IPS DF 4.7 (cell line): ENCODE results near the gene ACKR2.

ENCODE experiments used
- DNase-seq: peaks from one replicate; pipeline ENCODE4 v3.0.0-alpha.2; 2013; ENCODE audit warnings: low spot score; ENCODE audit errors: extremely low read depth

Gene ACKR2

DNA sequence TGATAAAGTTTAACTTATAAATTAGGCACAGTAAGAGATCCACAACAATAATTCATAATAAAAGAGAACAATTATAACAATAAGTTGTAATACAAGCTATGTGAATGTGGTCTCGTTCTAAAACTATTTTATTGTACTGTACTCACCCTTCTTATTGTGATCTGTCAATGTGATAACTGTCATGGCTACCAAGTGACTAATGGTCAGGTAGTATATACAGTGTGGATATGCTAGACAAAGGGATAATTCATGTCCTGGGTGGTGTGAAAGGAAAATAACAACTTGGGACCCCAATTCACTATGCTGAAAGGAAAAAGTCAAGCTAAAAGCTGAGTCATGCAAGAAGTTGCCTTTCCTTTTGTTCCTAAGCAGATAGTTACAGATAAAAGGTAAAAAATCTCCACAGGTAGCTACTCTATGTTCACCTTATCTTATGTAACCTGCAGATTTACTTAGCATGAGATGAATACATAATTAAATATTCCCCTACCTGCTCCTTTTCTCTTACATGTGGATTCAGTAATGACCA is 77.1 kb downstream of the ACKR2 start:
- DNase-seq = no peak

DNA sequence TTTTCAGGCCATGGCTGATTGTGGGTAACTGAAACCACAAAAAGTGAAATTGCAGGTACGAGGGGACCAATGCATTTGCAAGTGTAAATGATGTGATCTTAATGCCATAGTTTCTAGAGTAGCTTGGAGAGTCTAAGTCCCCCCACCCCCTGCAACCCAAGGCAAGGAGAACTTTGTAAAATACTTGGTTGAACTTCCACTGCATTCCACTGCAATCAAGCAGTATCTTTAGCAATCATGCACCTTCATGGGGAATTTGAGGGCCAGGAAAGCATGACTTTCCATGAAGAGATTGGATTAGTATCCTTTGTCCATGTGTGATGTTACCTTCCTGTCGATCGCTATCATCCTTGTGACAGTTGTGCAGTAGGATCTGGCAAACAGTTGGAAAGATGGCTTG is 77.8 kb downstream of the ACKR2 start:
- DNase-seq = no peak

DNA sequence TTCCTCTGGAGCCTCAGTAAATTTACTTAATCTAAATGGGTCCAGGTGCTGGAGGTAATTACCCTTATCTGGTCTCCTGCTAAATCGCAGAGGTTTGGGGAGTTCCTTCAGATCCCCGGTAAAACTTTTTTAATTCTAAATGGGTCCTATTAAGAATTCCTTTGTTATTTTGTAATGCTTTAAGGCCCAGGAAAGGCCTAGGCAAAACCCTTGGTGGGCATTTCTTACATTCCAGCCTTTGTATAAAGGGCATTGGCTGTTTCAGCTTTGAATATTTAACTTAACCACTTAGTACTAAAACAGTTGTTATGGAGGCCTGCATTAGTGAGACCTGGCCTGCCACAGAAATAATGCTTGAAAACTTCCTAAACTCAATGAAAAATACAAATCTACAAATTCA is 81.8 kb downstream of the ACKR2 start:
- DNase-seq = peak; percentile 41

DNA sequence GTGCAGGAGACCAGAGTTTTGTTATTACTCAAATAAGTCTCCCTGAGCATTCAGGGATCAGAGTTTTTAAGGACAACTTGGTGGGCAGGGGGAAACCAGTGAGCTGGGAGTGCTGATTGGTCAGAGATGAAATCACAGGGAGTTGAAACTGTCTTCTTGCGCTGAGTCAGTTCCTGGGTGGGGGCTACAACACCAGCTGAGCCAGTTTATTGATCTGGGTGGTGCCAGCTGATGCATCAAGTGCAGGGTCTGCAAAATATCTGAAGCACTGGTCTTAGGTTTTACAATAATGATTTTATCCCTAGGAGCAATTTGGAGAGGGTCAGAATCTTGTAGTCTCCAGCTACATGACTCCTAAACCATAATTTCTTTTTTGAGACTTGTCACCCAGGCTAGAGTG is 82.9 kb downstream of the ACKR2 start:
- no peak for DNase-seq

DNA sequence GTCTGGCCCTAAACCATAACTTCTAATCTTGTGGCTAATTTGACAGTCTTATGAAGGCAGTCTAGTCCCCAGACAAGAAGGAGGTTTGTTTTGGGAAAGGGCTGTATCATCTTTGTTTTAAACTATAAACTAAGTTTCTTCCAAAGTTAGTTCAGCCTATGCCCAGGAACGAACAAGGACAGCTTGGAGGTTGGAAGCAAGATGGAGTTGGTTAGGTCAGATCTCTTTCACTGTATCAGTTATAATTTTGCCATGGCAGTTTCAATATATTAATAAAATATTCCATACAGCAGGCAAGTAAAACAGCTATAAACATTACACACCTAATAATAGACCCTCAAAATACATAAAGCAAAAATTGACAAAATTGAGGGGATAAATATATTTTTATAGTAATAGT is 83.6 kb downstream of the ACKR2 start:
- no peak for DNase-seq

DNA sequence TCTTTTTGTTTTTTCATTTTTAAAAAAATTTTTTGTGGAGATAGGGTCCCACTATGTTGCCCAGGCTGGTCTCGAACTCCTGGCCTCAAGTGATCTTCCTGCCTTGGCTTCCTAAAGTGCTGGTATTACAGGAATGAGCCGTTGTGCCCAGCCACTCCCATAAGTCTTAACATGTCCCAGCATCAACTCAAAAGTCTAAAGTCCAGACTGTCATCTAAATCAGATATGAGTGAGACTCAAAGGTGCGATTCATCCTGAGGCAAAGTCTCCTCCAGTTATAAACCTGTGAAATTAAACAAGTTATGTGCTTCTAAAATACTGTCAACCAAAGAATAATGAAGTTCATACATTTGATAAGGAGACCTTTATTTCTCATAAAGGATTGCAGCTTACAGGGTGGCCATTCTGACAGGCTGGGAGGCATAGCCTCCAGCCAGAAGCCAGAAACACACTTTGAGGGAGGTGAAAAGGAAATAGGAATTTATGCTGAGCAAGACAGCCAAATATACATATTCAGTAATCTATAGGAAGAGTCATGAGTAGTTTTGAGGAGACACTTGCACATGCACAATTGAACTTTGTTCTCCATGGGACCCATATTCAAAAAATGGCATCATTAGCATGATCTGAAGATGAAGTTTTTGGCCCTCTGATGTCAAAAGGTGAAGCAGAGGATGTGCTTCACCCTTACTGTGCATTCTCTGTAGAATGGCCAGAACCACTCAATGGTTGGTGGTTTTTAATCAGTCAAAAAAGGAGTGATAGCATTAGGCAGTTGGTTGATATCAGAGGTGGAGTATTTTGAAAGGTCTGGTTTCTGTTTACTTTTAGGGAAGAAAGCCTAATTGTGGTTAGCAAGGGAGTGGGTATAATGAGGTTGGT is 85.7 kb downstream of the ACKR2 start:
- DNase-seq = no peak

DNA sequence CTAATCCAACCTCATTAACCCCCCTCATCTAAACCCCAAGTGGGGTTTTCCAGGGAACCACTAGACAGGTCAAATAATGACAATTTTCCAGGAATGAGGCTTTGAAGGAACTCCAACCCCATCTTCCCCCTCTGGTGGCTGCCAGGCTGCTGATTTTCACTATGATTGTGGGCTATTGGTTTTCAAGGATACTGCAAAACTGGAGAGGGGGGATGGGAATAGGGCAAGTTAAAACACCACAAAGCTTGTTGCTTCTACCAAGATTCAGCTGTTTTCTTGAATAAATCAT is 86.3 kb downstream of the ACKR2 start:
- DNase-seq = no peak

DNA sequence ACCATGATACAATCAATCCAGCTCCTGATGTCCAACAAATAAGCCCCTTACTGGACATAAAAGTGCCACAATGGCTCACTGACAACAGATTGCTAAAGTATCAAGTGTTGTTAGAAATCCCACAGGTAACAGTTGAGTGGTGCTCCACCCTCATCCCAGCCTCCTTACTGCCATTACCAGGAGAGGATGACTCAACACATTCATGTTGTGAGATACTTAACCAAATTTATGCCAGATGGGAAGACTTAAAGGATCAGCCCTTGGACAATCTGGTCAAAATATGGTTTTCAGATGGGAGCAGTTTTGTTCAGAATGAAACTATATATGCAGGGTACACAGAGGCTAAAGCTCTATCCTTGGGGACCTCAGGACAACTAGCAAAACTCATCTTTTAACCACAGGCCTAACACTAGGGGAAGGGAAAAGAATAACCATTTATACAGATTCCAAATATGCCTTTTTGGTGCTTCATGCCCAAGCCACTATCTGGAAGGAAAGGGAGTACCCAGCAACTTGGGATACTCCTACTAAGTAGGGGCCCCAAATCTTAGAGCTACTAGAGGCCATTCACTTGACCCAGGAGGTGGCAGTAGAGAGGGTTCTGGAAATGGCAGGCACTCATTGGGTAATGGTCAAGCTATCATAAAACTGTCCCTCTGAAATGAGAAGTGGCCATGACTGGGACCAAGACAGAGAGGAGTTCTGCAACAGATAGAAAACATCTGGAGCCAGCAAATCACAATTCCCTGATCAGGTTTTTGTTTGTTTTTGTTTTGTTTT is 89.8 kb downstream of the ACKR2 start:
- DNase-seq = no peak

DNA sequence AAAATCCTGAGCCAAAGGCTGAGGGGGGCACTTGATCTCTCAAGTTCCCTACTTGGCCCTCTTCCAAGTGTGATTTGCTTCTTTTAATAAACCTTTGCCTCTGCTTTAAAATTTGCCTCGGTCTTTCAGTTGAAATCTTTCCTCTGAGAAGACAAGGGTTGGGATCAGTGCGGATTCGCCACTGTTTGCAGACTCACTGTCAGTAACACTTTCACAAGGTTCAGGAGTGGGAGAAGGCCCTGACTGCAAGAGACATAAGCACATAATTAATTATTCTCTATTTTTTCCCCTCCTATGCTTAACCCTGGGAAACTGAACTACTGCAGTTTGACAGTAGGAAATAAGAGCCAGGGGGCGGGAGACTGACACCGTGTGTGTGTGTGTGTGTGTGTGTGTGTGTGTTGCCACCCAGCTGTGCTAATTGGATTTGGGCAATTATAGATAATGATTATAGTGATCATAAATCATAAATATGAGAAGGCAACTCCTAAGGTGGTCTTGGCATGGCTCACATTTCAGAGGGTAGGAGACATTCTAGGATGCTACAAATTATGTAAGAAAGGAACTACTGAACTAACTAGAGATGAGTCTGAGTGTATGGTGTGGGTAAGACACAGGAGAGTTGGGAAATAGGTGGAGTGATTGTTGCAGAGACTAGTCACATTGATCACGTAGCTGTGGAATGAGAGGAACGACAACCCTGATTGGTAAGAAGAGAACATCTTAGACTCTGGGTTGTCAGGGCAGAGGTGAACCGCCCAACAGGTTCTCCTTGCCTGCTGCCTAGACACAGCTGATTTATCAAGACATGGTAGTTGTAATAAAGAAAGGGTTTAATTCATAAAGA is 91.2 kb downstream of the ACKR2 start:
- no peak for DNase-seq

DNA sequence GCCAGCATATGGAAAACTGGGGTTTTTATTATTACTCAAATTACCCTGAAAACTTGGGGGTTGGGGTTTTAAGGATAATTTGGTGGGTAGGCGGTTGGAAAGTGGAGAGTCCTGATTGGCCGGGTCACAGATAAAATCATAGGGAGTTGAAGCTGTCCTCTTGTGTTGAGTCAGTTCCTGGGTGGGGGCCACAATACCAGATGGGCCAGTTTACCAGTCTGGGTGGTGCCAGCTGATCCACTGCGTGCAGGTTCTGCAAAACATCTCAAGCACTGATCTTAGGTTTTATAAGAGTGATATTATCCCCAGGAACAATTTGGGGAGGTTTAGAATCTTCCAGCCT is 91.8 kb downstream of the ACKR2 start:
- DNase-seq = no peak

DNA sequence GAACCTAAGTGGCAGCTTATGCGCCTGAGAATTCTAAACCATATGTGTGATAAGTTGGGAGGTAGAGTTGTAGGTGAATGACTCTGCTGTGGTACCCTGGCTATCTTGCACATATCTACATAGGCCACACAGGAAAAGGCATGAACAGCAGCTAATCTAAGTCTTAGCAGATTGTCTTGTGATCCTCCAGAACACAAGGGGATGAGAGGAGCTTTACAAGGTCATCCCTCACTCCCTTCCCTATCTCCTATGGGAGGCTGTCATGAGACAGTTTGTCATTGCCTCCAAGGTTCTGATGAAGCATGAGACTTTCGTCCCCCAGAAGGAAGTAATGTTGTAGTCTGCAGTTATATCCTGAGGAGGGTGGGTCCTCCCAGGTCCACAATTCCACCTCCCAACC is 93.0 kb downstream of the ACKR2 start:
- DNase-seq = no peak

DNA sequence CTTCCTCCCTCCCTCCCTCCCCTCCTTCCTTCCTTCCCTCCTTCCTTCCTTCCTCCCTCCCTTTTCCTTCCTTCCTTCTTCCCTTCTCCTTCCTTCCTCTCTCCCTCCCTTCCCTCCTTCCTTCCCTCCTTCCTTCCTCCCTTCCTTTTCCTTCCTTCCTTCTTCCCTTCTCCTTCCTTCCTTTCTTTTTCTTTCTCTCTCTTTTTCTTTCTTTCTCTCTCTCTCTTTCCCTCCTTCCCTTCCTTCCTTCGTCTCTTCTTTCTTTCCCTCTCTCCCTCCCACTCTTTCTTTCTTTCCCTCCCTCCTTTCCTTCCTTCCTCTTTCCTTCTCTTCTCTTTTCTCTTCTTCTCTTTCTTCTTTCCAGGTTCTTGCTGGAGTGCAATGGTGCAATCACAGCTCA is 94.8 kb downstream of the ACKR2 start:
- no peak for DNase-seq

DNA sequence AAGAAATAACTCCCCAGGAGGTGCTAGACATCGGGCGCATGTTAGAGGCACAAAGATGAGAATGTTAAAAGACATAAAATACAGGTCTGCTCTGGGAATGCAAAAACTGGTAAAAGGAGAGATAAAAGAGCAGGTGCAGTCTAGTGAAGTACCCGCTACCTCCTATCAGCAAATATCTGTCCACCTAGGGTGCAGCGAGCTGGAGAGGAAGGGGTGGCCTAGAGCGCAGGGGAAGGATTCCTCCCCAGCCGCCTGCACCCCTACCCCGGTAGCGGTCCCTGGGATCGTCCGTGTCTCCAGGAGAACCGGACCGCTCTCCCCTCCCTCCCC is 96.5 kb downstream of the ACKR2 start:
- no peak for DNase-seq

DNA sequence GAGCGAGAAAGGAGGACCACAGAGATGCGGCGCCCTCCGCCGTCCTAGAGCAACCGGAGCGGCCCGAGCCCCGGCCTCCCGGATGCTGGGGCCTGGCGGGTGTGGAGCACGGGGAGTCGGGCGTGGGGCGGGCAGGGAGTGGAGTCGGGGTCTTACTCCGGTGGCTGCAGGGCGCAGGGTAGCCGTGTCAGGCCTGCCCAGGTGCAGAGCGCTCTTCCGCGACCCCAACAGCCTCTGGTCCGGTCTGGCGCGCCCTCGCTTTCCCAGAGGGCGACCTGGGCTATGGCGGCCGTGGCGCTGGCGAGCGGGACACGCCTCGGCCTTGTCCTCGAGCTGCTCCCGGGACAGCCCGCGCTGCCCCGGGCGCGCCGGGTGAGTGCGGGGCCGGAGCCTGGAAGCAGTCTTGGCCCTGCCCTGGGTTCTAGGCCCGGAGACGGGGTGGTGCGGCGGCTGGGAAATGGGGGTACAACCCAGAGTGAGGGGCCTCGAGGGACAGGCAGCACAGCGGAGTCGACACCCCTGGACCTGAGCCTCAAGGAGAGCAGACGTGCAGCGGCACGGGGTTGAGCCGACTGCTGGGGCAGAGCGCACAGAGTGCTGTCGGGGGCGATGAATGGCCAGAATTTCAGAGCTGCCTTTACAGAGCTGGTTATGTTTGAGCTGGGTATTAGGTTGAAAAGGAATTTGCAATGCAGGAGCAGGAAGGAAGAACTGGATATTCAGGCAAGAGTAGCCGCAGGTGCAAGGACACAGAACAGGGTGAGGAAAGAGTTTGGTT is 97.0 kb downstream of the ACKR2 start, which contains the start of gene ZNF662:
Gene ZNF662 (plus strand): TSS at position 73 of the 778 bp plus-strand sequence. CDS start 1,973 bp downstream, outside the sequence.
- no peak for DNase-seq

DNA sequence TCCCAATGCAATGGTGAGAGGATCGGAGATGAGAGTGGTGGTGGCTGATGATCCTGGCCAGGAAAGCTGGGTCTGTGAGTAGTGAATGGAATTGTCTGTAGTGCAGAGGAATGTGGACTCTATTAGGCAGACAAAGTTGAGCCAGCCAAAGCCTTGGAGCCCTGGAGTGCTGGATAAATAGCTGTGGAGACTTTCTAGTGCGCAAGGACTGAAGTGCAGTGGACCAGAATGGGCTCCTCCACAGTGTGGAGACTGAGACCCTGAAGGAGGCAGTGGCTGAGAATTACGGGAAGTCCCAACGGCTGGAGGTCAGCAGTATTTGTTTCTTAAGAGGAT is 97.6 kb downstream of the ACKR2 start:
- no peak for DNase-seq

DNA sequence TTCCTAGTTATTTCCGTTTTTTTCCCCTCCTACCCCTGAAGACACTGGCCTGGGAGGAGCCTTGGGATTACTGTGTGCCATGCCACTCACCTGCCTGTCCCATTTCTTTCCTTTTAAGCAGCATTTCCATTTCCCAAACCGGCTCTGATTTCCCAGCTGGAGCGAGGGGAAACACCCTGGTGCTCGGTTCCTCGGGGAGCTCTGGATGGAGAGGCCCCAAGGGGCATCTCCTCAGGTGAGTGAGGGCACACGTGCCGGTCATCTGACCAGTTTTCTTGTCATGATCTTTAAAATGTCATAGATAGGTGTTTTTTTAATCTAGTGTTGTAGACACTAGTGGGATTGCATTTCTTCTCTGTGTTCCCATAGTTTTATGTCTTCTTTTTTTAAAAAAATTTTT is 99.4 kb downstream of the ACKR2 start:
- no peak for DNase-seq

DNA sequence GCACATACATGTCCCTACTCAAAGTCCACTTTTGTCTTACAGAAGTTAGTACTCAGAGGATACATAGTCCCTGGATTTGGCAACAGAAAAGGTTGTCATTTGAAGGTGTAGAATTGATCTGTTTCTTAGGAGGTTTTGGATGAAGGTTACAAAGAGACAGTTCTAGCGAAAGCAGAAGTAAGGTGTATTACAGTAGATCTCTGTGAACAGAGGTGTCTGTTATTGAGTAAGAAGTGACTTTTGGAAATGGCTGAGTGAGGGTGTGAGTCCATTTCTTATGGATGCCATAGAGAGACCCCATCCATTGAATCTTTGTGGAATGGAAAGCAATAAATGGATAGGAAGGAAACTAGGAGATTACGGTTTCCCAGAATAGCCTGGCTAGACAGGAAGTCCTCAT is 102.3 kb downstream of the ACKR2 start:
- no peak for DNase-seq

DNA sequence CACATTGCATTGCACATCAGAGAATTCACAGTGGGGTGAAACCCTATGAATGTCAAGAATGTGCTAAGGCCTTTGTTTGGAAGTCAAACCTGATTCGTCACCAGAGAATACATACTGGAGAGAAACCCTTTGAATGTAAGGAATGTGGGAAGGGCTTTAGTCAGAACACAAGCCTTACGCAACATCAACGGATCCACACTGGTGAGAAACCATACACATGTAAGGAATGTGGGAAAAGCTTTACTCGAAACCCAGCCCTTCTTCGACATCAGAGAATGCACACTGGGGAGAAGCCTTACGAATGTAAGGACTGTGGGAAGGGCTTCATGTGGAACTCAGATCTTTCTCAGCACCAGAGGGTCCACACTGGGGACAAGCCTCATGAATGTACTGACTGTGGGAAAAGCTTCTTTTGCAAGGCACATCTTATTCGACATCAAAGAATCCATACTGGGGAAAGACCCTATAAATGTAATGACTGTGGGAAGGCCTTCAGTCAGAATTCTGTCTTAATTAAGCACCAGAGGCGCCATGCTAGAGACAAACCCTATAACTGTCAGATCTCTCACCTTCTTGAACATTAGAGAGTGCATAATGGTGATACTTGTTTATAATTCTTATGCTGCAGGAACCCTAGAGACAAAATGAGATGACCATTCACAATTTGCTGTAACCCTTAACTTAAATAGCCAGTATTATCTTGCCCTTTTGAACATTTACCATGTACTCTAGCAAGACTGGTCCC is 105.7 kb downstream of the ACKR2 start:
- no peak for DNase-seq
